Measurements from ENCODE around the gene PUDP. TPM values are rescaled to one million over a fixed set of nuclear protein-coding genes. Genes with fewer than 3 reads are reported as not detected.

Gene PUDP
- polyA plus RNA-seq (2012; ENCODE audit: insufficient read depth, insufficient read length, low read depth), result 22.6 TPM

- no peaks in the 10 kb centered on the region for H3K4me1 ChIP-seq
- H3K4me3 ChIP-seq (ENCODE audit: low read depth, low read length), result peak within 1 kb of the TSS; percentile 87
- H3K36me3 ChIP-seq, result no peaks in the 10 kb centered on the region
- no peaks in the 10 kb centered on the region for H3K9me3 ChIP-seq
- peak; percentile 88 for DNase-seq
- TF ChIP-seq CTCF (IDR thresholded peaks at IDR 0.05; ENCODE audit: low read depth, low read length), result no peak
- H3K27me3 ChIP-seq, result no peaks in the 10 kb centered on the region
Measured at GRCh38 chrX:7147978-7148854, at the start of gene PUDP. PUDP (minus strand) TSS chrX:7148153; CDS start chrX:7148113, 40 bp downstream.

- Histone ChIP-seq H3K36me3 (no peaks in the 10 kb centered on the region), H3K4me3 (ENCODE audit: low read depth, low read length) (no peak overlapping the region), H3K27me3 (no peaks in the 10 kb centered on the region), H3K9me3 (no peaks in the 10 kb centered on the region), H3K4me1 (no peaks in the 10 kb centered on the region)
- no peak for DNase-seq
- no peak for TF ChIP-seq CTCF (IDR thresholded peaks at IDR 0.05; ENCODE audit: low read depth, low read length)
Measured at GRCh38 chrX:7194606-7195005, 46.7 kb upstream of the PUDP start.

GRCh38 chrX:7192871-7193270 is 44.9 kb upstream of the PUDP start:
- Histone ChIP-seq H3K36me3 (no peaks in the 10 kb centered on the region), H3K27me3 (no peaks in the 10 kb centered on the region)

DNA sequence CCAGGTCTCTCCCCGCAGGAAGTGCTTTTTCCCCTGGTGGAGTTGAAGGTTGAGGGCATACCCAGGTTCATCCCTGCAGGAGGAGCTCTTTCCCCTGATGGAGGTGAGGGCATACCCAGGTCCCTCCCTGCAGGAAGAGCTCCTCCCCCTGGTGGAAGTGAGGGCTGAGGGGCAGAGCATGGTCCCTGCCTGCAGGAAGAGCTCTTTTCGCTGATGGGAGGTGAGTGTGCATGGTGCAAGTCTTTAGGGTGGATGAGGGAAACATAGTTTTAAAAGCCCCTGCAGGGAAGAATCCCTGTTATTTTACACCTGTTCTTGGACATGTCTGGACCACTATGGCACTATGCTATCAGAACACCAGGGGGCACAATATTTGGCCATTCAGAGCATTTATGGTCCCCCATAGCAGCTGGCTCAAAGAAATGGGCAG is 43.7 kb upstream of the PUDP start:
- H3K36me3 ChIP-seq, result no peaks in the 10 kb centered on the region
- no peaks in the 10 kb centered on the region for H3K4me1 ChIP-seq
- H3K9me3 ChIP-seq, result no peaks in the 10 kb centered on the region
- DNase-seq, result no peak
- no peak overlapping the region for H3K4me3 ChIP-seq (ENCODE audit: low read depth, low read length)
- H3K27me3 ChIP-seq, result no peaks in the 10 kb centered on the region
- TF ChIP-seq CTCF (IDR thresholded peaks at IDR 0.05; ENCODE audit: low read depth, low read length), result no peak

More at GRCh38 chrX:7192871-7193270, 44.9 kb upstream of the PUDP start:
- no peak for DNase-seq
- no peak for TF ChIP-seq CTCF (IDR thresholded peaks at IDR 0.05; ENCODE audit: low read depth, low read length)
- no peaks in the 10 kb centered on the region for H3K9me3 ChIP-seq
- no peak overlapping the region for H3K4me3 ChIP-seq (ENCODE audit: low read depth, low read length)
- no peaks in the 10 kb centered on the region for H3K4me1 ChIP-seq

DNA sequence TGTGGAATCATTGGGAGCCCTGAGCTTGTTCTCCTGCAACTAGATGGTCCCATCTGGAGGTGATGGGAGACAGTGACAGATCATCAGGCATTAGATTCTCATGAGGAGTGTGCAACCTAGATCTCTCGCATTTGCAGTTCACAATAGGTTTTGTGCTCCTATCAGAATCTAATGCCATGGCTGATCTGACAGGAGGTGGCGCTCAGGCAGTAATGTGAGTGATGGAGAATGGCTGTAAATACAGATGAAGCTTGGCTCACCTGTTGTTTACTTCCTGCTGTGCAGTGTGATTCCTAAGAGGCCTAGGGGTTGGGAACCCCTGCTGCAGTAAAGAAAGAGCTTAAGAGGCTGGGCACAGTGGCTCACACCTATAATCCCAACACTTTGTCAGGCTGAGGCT is 42.2 kb upstream of the PUDP start:
- no peak overlapping the region for H3K4me3 ChIP-seq (ENCODE audit: low read depth, low read length)
- H3K4me1 ChIP-seq, result no peaks in the 10 kb centered on the region
- no peak for TF ChIP-seq CTCF (IDR thresholded peaks at IDR 0.05; ENCODE audit: low read depth, low read length)
- H3K27me3 ChIP-seq, result no peaks in the 10 kb centered on the region
- H3K9me3 ChIP-seq, result no peaks in the 10 kb centered on the region
- DNase-seq, result no peak
- no peaks in the 10 kb centered on the region for H3K36me3 ChIP-seq

DNA sequence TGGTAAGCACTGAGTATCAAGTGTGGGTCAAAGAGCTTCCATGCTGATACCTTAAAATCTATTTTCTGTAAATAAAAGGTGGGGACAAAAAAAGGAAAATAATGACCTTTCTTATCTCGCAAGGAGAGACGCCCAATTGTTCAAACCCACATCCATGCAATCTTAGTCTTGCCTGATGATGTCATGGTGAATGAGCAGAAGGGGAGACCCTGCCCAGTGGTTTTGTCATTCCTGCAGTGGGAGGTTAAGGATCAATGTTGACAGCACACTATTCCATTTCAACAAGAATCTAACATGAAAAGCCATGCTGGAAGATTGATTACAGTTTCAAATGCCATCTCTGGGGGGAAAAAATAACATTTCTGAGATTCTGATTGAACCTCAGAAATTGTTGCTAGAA is 40.7 kb upstream of the PUDP start:
- no peaks in the 10 kb centered on the region for H3K9me3 ChIP-seq
- no peaks in the 10 kb centered on the region for H3K36me3 ChIP-seq
- H3K4me1 ChIP-seq, result no peaks in the 10 kb centered on the region
- no peaks in the 10 kb centered on the region for H3K27me3 ChIP-seq
- no peak for TF ChIP-seq CTCF (IDR thresholded peaks at IDR 0.05; ENCODE audit: low read depth, low read length)
- no peak overlapping the region for H3K4me3 ChIP-seq (ENCODE audit: low read depth, low read length)
- no peak for DNase-seq
